AG04449 (cell line): ENCODE results near the gene PXYLP1.

Source experiments
- CTCF ChIA-PET: fragments of 350-600 bp; formaldehyde crosslinking; extraction: SDS; loops from one replicate; lab custom pipeline; 2021; ENCODE audit warnings: antibody characterized with exemption; lab: Yijun Ruan, JAX
- POLR2A ChIA-PET: fragments of 400-600, 350-600 bp; formaldehyde crosslinking; extraction: SDS; loops from one replicate; lab custom pipeline; 2020; ENCODE audit warnings: antibody characterized with exemption, inconsistent platforms; lab: Yijun Ruan, JAX
- DNase-seq: peaks from one replicate; pipeline ENCODE4 v3.0.0-alpha.2; 2010; ENCODE audit warnings: low read depth, low spot score
- H3K4me3 ChIP-seq: 2 replicates; pipeline ENCODE4 v1.5.1; 2011; ENCODE audit warnings: low read depth, mild to moderate bottlenecking, control low read depth, low read length
- TF ChIP-seq, protein P1 (sequence below): IDR thresholded peaks from one replicate; pipeline ENCODE4 v1.5.1; 2011; ENCODE audit warnings: mild to moderate bottlenecking, moderate library complexity, low read length, control low read depth, inconsistent platforms; ENCODE audit not compliant: insufficient read depth; ENCODE audit errors: missing control alignments

The PXYLP1 gene

DNA sequence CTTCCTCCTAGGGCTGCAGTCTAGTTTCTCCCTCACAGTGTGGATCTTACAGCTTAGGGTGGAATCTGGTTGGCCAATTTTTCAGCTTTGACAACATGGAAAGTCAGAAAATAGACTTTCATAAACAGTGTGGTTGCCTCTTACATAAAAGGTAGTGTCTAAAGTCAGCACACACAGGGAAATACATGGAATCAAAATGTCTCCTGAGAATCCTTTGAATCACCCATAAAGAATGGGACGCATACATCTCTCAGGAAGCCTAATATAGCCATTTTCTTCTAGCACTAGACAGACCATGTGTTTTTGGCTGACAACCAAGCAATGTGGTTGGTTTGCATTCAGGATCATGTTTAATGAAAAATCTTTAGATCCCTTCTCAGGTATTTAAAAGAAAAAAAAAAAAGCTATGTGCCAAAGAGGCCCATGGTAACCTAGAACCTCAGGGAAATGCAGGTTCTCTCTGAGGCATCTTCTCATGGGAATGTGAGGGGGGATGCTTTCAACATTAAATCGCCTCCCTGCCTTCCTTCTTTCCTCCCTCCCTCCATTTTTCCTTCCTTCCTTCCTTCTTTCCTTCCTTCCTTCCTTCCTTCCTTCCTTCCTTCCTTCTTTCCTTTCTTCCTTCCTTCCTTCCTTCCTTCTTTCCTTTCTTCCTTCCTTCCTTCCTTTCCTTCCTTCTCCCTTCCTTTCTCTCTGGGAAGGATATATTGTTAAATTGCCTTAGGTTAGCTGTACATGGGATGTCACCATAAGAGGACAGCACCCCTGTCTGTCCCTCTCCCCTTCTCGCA is 102.4 kb downstream of the PXYLP1 start:
- CTCF ChIA-PET, result interaction anchor here (0.9 to 4.1 kb wide), 5 partner anchors 8 to 121 kb away, joined by 3 to 29 read pairs (median 3); no protein-coding TSS in a partner anchor
- no peak overlapping the region for H3K4me3 ChIP-seq
- peak; percentile 73 for DNase-seq
- POLR2A ChIA-PET, result interaction anchor here (0.5 to 1.4 kb wide), 2 partner anchors 33 to 112 kb away, joined by 4 to 7 read pairs; no protein-coding TSS in a partner anchor
- TF ChIP-seq, protein P1, sequence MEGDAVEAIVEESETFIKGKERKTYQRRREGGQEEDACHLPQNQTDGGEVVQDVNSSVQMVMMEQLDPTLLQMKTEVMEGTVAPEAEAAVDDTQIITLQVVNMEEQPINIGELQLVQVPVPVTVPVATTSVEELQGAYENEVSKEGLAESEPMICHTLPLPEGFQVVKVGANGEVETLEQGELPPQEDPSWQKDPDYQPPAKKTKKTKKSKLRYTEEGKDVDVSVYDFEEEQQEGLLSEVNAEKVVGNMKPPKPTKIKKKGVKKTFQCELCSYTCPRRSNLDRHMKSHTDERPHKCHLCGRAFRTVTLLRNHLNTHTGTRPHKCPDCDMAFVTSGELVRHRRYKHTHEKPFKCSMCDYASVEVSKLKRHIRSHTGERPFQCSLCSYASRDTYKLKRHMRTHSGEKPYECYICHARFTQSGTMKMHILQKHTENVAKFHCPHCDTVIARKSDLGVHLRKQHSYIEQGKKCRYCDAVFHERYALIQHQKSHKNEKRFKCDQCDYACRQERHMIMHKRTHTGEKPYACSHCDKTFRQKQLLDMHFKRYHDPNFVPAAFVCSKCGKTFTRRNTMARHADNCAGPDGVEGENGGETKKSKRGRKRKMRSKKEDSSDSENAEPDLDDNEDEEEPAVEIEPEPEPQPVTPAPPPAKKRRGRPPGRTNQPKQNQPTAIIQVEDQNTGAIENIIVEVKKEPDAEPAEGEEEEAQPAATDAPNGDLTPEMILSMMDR, result no peak

DNA sequence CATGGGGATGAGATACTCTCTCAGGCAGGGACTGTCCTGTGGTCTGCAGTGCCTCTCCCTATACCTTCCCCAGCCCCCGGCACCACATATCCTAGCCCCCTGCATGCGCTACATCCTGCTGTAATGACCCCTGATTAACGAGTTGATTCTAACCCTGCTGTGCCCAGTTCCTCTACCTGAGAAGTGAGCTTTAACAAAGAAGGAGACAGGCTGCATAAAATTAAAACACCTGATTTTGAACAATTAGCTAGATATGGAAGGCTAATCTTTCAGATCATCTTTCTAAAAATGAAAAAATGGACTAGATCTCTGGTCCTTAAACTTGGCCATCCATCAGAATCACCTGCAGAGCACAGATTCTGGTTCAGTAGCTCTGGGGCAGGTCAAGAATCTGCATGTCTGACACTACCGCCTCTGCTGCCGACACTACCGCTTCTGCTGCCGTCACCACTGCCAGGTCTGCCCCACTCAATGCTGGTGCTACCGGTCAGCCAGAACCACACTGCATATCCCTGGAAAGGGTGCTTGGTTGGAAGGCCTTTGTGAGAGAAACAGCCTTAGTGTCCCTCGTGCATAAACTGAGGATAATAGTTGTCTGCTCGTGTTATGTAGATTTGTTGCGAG is 103.1 kb downstream of the PXYLP1 start:
- TF ChIP-seq, protein P1, result no peak
- ChIA-PET POLR2A (interaction anchor here (1.4 kb wide), 1 partner anchor 32 kb away, joined by 7 read pairs; no protein-coding TSS in a partner anchor), CTCF (interaction anchor here (0.6 to 4.1 kb wide), 7 partner anchors 9 to 125 kb away, joined by 3 to 29 read pairs (median 3); no protein-coding TSS in a partner anchor)
- no peak overlapping the region for H3K4me3 ChIP-seq
- no peak for DNase-seq

DNA sequence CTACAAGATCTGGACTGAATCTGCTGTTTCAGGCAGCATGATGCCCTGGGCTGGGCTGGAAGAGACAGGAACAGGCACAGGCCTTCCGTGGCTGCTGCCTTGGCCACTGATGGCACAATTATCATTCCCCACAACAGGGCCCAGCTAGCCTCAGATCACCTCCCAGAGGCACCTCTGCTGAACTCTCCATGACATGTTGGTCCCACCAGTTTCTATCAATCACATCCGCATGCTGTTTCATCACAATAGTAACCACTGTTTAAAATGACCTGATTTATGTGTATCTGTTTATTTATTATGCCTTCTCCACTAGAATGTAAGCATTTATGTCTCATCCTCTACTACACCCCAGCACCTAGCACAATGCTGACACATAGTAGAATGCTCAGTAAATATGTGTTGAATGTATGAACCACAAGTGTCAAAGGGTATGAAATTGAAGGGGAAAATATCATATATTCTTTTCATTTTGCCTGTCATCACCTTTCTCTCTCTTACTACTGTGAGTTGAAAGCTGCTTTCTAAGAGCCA is 104.0 kb downstream of the PXYLP1 start:
- no peak for DNase-seq
- POLR2A ChIA-PET, result no interaction called here
- H3K4me3 ChIP-seq, result no peak overlapping the region
- TF ChIP-seq, protein P1, result no peak
- CTCF ChIA-PET, result interaction anchor here (0.8 to 3.6 kb wide), 8 partner anchors 11 to 124 kb away, joined by 3 to 11 read pairs (median 4); no protein-coding TSS in a partner anchor

DNA sequence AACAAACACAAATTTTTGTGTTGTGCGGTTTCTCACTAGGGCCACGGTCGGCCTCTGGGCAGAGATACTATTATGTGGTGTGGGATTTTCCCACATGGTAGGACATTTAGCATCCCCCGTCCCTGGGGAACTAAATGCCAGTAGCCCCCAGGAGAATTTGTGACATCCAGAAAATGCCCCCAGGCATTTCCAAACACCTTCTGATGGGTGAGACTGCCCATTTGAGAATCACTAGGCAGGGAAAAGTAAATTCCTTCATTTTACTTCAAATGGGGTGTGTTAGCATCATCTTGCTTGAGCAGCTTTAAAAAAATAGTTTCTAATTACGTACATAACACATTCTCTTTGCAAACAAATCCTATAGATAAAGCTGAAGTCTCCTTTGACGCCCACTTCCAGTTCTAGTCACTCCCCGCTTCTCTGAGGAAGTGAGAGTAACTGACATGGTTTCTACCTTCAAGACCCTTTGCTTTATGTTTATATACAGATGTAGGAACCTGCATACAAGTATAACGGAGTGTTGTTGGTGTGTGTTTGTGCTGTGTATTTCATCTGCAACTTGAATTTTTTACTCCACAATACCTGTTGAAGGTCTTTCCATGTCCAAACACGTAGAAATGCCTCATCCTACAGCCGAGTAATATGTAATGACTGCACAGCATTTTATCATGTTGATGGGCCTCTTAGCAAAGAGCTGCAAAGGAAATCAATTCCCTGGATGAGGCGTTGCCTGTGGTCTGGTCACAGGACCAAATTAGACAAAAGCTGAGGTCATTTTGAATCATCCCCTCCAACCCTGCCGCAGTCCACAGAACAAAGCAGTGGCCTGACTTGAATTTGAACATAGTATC is 105.3 kb downstream of the PXYLP1 start:
- TF ChIP-seq, protein P1, result no peak
- ChIA-PET CTCF (interaction anchor here (0.9 to 3.6 kb wide), 13 partner anchors 9 to 123 kb away, joined by 3 to 11 read pairs (median 5); no protein-coding TSS in a partner anchor), POLR2A (interaction anchor here (1.1 kb wide), 1 partner anchor 30 kb away, joined by 5 read pairs; no protein-coding TSS in a partner anchor)
- DNase-seq, result no peak
- H3K4me3 ChIP-seq, result no peak overlapping the region

DNA sequence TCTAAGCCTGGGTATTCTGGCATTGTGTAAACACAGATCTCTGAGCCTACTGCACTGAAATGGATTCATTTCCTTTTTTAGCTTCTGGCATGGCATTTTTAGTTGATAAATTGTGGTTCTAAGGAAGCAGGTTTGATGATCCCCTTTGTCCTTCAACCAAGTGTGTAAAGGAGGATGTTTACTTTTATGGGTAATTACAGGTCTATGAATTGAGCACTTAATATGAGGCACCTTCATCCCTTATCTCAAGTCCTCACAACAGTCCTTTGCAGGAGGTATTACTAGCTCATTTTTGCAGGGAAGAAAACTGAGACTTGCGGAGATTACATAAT is 105.9 kb downstream of the PXYLP1 start:
- ChIA-PET CTCF (interaction anchor here (0.9 to 3.6 kb wide), 12 partner anchors 9 to 122 kb away, joined by 3 to 11 read pairs (median 5); no protein-coding TSS in a partner anchor), POLR2A (interaction anchor here (1.1 kb wide), 1 partner anchor 30 kb away, joined by 5 read pairs; no protein-coding TSS in a partner anchor)
- TF ChIP-seq, protein P1, result no peak
- DNase-seq, result no peak
- no peak overlapping the region for H3K4me3 ChIP-seq
